HG03342 (cell line): ENCODE results near the gene CXCR1.
"Not testable (repeated sequence)": the region's sequence is repeated elsewhere in the genome, so short reads cannot be mapped to it uniquely, and the experiment has no call there.

Experiments
- ATAC-seq: cut with Tn5 transposase; IDR thresholded peaks from one replicate; pipeline ENCODE4 v1.9.1; 2021; ENCODE audit warnings: mild to moderate bottlenecking, moderate library complexity; ENCODE audit not compliant: unreplicated experiment

Gene CXCR1

DNA sequence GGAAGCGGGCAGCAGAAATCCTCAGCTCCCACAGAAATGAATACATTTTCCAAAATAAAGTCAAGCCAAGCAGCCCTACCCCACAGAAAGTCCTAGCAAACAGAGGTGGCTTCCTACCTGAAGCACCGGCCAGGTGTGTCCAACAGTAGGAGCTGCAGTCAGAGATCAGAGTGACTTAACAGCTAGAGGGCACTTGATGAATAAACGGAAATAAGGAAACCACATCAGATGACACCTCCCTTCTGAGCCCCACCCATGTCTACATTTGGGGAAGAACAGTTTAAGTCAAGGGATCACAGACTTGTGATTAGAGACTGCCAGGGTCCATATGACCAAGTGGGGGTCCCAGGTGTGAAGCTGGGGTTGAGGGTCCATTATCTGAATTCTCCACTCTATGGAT is at the start of gene CXCR1:
CXCR1 (minus strand) TSS at position 172 of the 400 bp plus-strand sequence. CDS start 1,751 bp downstream, outside the sequence.
- ATAC-seq = no peak

- no peak for ATAC-seq
Observed at GRCh38 chr2:218216336-218216673, 49.5 kb upstream of the CXCR1 start.

DNA sequence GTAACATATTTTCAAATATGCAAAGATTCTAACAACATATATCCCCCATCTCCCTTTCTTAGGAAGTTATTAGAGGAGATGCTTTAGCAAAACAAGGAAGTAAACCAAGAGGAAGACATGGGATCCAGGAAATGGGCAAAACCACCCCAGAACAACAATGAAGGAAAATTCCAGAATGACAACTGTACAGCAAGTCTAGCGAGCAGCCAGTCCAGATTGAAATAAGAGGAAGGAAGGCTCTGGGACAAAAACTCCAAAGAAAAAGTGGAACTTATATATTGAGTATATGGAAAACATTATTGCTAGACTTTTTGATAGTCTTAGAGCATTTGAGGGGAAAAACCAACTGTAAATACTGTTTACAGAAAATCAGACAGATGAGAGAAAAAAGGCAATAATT is 47.4 kb upstream of the CXCR1 start:
- ATAC-seq = no peak

GRCh38 chr2:218209078-218209477 is 42.3 kb upstream of the CXCR1 start:
- ATAC-seq = no peak

DNA sequence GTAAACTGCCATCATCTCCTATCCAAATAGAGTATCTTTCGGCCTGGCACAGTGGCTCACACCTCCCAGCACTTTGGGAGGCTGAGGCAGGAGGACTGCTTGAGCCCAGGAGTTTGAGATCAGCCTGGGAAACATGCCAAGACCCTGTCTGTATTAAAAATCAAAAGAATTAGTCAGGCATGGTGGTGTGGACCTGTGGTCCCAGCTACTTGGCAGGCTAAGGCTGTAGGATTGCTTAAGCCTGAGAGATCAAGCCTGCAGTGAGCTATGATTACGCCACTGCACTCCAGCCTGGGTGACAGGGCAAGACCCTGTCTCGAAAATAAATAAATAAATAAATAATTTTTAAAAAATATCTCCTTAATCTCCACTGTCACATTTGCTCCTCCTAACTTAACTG is 35.5 kb upstream of the CXCR1 start:
- no peak for ATAC-seq

DNA sequence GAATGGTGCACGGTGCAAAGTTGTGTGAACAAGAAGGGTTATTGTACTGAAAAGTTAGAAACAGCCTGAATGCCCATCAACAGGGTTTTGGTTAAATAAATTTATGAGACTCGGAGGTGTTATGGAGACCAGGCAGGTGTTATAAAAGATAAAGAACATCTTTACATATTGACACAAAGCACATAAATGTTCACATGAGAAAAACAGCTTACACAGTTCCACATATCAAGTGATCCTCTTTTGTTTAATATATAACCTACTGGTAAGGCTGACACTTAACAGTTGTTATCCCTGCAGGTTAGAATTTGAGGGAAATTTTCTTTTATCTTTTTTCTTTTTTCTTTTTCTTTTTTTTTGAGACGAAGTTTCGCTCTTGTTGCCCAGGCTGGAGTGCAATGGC is 30.2 kb upstream of the CXCR1 start:
- ATAC-seq = no peak

DNA sequence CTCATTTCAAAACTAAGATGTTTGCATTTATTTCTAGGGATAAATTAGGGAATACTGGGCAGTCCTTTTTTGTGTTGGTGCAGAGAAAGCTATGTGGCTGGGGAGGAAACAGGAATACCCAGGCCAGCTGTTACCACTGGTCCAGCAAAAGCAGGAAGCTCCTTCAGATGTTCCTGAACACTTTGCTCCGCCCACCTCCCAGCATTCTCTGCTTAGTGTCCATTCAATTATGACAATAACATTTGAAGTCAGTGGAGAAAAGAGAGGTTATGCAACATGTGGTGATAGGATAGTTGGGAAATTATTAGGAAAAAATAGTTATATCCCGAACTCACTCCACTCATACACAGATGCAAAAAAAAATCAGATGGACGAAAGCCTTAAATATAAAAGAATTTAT is 28.1 kb upstream of the CXCR1 start:
- no peak for ATAC-seq

GRCh38 chr2:218193701-218194100 is 26.9 kb upstream of the CXCR1 start:
- no peak for ATAC-seq

DNA sequence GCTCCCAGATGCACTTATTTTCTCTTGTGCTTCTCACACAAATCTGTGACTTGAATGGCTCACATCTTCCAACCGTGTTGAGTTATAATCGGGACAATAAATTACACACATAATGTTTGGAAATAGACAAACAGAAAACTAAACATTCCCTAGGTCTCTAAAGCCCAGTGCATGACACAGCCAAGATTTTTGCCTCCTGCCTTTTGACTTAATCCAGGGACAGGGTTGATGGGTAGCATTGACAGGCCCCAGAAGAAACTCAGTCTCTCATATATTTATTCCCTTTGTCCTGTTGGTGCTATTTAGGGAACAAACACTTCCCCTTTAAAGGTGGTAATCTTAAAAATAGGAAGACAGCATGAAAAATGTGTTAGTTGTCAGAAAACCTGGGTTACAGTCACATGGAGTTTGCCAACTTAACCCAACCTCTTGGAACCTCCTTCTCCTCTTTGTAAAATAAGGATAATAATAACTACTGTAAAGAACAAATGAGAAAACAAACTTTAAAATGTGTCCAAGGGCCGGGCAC is 26.2 kb upstream of the CXCR1 start:
- no peak for ATAC-seq

DNA sequence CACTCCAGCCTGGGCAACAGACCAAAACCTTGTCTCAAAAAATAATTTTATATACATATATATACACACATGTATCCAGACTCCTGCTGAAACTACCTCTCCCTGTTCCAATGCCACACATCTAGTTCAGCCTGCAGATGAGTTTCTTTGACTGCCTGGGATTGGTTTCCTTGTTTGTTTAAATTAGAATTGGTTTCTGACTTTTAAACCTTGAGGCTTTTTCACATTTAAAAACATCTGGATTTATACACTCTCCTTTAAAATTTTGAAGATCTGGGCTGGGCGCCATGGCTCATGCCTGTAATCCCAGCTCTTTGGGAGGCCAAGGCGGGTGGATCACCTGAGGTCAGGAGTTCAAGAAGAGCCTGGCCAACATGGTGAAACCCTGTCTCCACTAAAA is 21.8 kb upstream of the CXCR1 start:
- ATAC-seq = no peak

DNA sequence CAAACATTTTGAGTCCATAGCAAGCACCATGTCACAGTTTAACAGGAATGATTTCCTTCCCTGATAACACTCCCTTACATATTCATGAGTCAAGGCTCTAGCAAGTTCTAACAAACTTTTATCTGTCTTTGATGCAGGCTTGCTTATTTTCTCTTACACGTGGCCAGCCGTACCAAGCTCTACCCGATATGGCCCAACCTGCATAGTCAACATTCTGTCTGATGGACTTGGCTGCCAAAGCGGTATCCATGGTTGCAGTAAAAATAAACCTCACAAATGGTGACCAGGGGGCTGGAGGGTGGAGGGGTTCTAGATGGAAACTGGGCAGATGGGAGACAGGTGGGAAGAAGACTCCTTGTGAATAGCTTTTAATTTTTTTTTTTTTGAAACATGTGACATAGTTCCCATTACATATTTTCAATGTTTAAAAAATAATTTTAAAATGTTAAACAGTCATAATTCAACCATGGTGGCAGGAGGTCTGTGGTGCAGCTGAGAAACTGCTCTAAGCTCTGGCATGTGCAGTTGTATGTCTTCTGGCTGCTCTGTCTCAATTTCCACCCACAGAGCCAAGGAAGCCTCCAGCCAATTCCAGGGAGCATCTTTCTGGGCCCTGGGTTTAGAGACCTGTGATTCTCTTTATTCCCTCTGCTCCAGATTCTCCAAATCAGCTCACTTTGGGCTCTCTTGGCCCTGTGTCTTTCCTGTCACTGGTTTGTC is 20.7 kb upstream of the CXCR1 start:
- no peak for ATAC-seq

GRCh38 chr2:218186876-218187275 is 20.1 kb upstream of the CXCR1 start:
- ATAC-seq = no peak

GRCh38 chr2:218186355-218186766 is 19.6 kb upstream of the CXCR1 start:
- no peak for ATAC-seq

DNA sequence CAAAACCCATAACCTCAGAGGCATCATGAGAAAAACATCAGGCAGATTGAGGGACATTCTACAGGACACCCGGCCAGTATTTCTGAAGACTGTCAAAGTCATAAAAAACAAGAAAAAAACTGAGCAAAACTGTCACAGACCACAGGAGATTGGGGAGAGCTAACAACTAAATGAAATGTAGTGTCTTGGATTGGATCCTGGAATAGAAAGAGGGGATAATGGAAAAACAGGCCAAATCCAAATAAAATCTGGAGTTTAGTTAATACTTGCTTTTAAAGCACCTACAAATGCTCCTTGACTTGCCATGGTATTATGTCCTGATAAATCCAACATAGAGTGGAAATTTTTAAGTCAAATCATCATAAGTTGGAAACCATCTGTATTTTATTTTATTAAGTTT is 17.6 kb upstream of the CXCR1 start:
- ATAC-seq = no peak

GRCh38 chr2:218180467-218181114 is 13.8 kb upstream of the CXCR1 start:
- ATAC-seq = no peak

DNA sequence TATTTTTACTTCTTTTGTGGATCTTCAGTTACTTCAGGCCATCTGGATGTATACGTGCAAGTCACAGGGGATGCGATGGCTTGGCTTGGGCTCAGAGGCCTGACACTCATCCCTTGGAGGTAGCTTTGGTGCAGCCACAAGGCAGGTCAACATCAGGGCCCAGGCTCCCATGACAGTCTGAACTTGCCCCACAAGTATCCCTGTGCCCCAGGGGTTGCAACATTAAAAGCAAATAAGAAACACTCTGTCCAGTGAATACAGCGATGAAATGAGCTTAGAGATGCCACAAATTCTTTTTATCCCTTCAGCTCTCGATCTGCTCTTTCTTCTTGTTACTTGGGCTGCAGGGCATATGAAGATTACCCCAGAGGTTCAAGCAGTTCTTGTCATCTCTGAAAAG is 13.0 kb upstream of the CXCR1 start:
- ATAC-seq = no peak

- no peak for ATAC-seq
Observed at GRCh38 chr2:218172845-218173244, 6.1 kb upstream of the CXCR1 start.

GRCh38 chr2:218171744-218172143 is 5.0 kb upstream of the CXCR1 start:
- not testable (repeated sequence) for ATAC-seq

DNA sequence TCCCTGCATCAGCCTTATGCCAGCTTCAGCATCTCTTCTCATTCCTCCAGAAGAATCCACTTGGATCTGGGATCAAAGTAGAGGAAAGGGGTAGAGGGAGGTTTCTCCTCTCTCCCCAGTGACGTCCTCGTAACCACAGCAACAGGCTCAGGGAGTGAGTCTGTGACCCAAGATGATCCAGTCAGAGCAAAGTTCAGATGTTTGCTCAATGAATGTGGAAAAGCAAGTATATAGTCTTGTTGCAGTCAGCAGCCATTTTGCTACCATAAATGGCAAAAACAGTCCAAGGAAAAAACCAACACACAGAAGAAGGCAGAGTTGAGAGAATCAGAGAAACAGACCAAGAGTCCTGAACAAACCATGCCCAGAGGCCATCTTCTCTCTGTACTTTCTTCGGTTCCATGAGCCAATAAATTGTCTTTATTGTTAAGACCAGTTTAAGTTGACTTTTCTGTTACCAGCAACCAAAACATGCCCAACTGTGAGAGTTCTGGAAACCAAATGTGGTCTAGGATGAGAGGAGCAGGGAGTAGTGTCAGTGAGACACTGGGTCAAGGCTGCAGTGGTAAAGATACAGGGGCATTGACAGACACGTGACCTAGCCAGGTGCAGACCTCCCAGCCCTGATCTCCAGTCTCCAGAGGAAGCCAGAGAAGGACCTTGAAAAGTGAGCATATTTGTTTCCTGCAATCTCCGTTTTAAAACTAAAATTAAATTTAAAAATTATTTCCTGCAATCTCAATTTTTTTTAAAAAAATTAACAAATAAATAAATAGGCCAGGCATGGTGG is 3.2 kb upstream of the CXCR1 start:
- no peak for ATAC-seq

DNA sequence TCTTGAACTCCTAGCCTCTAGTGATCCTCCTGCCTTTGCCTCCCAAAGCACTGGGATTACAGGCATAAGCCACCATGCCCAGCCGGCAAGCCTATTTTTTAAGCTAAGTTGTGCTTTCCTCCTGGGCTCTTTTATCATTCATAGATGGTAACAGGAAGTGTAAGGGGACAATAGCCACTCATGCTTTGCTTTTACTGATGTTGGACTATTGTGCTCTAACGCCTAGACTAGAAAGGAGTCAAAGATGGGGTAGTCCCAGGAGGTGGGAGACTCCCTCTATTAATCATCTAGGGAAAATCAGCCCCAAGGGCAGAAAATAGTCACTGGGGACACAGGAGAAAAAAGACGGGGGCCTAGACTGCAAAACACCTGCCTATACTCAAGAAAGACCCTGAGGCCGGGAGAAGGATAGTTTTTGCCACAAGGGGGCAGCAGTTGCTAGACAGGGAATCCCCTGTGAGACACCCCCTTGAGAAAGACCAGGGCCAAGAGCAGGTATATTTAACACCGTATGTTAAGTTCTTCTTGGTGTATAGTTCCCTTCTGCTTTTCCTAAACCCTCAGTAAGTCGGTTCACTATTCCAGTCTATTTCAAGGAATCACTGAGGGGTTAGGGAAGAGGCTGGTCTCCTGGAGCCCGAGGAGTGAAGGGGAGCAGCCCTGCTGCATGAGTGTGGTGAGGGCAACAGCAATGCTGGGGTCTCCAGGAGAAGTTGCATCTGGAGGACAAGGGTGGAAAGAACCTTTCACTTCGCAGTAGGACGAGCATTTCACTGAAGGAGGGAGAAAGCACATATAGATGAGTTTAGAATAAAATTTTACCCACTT is 2.1 kb upstream of the CXCR1 start:
- peak; percentile 64 for ATAC-seq

DNA sequence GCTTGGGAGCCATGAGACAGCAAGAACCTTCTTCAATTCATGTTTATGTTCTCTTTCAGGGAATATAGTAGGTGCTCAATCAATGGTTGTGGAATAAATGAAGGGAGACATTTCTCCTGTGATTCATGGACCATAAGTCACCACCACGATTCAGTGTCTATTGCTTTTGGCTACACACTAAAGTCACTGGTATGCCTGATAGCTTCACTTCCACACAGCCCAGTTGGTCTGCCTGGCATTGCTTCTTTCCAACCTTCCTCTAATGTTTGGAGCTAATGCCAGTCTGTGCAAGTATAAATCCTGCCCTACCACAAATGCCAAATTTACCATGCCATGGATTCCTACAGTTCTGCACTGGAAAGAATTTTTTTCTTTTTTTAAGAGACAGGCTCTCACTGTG is 1.3 kb upstream of the CXCR1 start:
- ATAC-seq = no peak
